GM23248 (cell line): Measurements from ENCODE around the gene STT3B. TPM values are rescaled to one million over a fixed set of nuclear protein-coding genes. Genes with fewer than 3 reads are reported as not detected.

Experiments used
- DNase-seq: peaks from one replicate; pipeline ENCODE4 v3.0.0-alpha.2; 2015
- H2AFZ ChIP-seq: fragments of 200-600 bp; sonication (generic); 2 replicates; pipeline ENCODE4 v1.6.1; 2016; ENCODE audit warnings: antibody characterized with exemption
- H3F3A ChIP-seq: fragments of 200-600 bp; sonication (generic); 2 replicates; pipeline ENCODE4 v1.6.1; 2016; ENCODE audit warnings: mild to moderate bottlenecking, antibody characterized with exemption, mixed run types; ENCODE audit not compliant: insufficient read depth
- H3K27ac ChIP-seq: fragments of 200-600 bp; sonication (generic); 2 replicates; pipeline ENCODE4 v1.5.1; 2016; ENCODE audit warnings: mild to moderate bottlenecking
- H3K27me3 ChIP-seq: fragments of 200-600 bp; sonication (generic); replicated peaks from 2 replicates; pipeline ENCODE4 v1.6.1; 2016; ENCODE audit warnings: mild to moderate bottlenecking; ENCODE audit not compliant: insufficient read depth
- H3K36me3 ChIP-seq: fragments of 200-600 bp; sonication (generic); 2 replicates; pipeline ENCODE4 v1.6.1; 2016; ENCODE audit warnings: low read depth, mild to moderate bottlenecking
- H3K4me1 ChIP-seq: fragments of 200-600 bp; sonication (generic); 2 replicates; pipeline ENCODE4 v1.6.1; 2016; ENCODE audit warnings: mild to moderate bottlenecking; ENCODE audit not compliant: insufficient read depth
- H3K4me2 ChIP-seq: fragments of 200-600 bp; sonication (generic); one replicate; pipeline ENCODE4 v1.6.1; 2016; ENCODE audit warnings: mild to moderate bottlenecking; ENCODE audit not compliant: unreplicated experiment
- H3K4me3 ChIP-seq: fragments of 200-600 bp; sonication (generic); 2 replicates; pipeline ENCODE4 v1.5.1; 2016; ENCODE audit warnings: mild to moderate bottlenecking
- H3K79me2 ChIP-seq: fragments of 200-600 bp; sonication (generic); 2 replicates; pipeline ENCODE4 v1.6.1; 2016; ENCODE audit warnings: mild to moderate bottlenecking; ENCODE audit not compliant: insufficient read depth
- H3K9ac ChIP-seq: fragments of 200-600 bp; sonication (generic); 2 replicates; pipeline ENCODE4 v1.6.1; 2016; ENCODE audit warnings: mild to moderate bottlenecking
- H3K9me2 ChIP-seq: fragments of 200-600 bp; sonication (generic); 2 replicates; pipeline ENCODE4 v1.6.1; 2016; ENCODE audit warnings: mixed run types, mild to moderate bottlenecking, moderate library complexity; ENCODE audit not compliant: insufficient read depth
- H3K9me3 ChIP-seq: fragments of 200-600 bp; sonication (generic); one replicate; pipeline ENCODE4 v1.6.1; 2017; ENCODE audit warnings: low read depth
- H4K20me1 ChIP-seq: fragments of 200-600 bp; sonication (generic); 2 replicates; pipeline ENCODE4 v1.6.0; 2016; ENCODE audit not compliant: insufficient read depth
- EZH2 ChIP-seq: fragments of 200-600 bp; sonication (generic); IDR thresholded peaks from 2 replicates; pipeline ENCODE4 v1.6.1; 2018; ENCODE audit warnings: antibody characterized with exemption, mild to moderate bottlenecking; ENCODE audit not compliant: insufficient read depth, poor library complexity, severe bottlenecking
- EZH2phosphoT487 ChIP-seq: fragments of 200-600 bp; sonication (generic); IDR thresholded peaks from 2 replicates; pipeline ENCODE4 v1.6.1; 2018; ENCODE audit warnings: antibody characterized with exemption, moderate library complexity, mild to moderate bottlenecking, low read depth; ENCODE audit not compliant: insufficient read depth
- WGBS, 2 experiments: methylation state at CpG; one replicate each; pipeline ENCODE4 v1.1.6; 2015 to 2017; ENCODE audit warnings: low lambda C conversion rate in 2 of 2, low coverage in 1 of 2; ENCODE audit errors: missing lambda C conversion rate in 2 of 2; 5-methylcytosine and 5-hydroxymethylcytosine counted together
- in situ Hi-C: fragments of 300-500 bp; cut with MboI; formaldehyde crosslinking; loops from 2 replicates; pipeline ENCODE4 v1.15.0; 2020
- polyA plus RNA-seq: library from polyadenylated mRNA; unstranded; fragments of >200 nt; fragmentation: Nextera tagmentation; extraction: Ambion mirVana; gene quantifications from 2 replicates; pipeline ENCODE4 v1.2.1, GENCODE V29; 2016
- total RNA-seq: library from RNA; depleted of rRNA; stranded (reverse); fragments of >200 nt; shearing (Covaris generic); gene quantifications from 2 replicates; pipeline ENCODE4 v1.2.3, GENCODE V29; 2014

The STT3B gene
- total and polyA plus RNA-seq, 2 experiments from 2014 or later, result 81.5 to 174 TPM

GRCh38 chr3:31529421-31529820 lies 3.3 kb upstream of the STT3B start:
- 19 to 20% methylated on average over 1 of the region's 1 CpG for WGBS, 2 experiments
- peaks cover 14% of the 10 kb centered on the region for H3K79me2 ChIP-seq
- no peaks in the 10 kb centered on the region for H4K20me1 ChIP-seq
- H3K27me3 ChIP-seq, result no peaks in the 10 kb centered on the region
- no peak for TF ChIP-seq EZH2phosphoT487
- TF ChIP-seq EZH2, result no peak
- no peaks in the 10 kb centered on the region for H3K36me3 ChIP-seq
- no peak overlapping the region for H3K27ac ChIP-seq
- no peak for DNase-seq
- H3K9me2 ChIP-seq, result no peaks in the 10 kb centered on the region
- H3K4me3 ChIP-seq, result no peak overlapping the region
- no peaks in the 10 kb centered on the region for H3K9me3 ChIP-seq
- peaks cover 9% of the 10 kb centered on the region for H3K4me1 ChIP-seq
- H3K9ac ChIP-seq, result no peak overlapping the region
- H3K4me2 ChIP-seq, result no peak overlapping the region
- H2AFZ ChIP-seq, result no peak overlapping the region
- peaks cover 10% of the 10 kb centered on the region for H3F3A ChIP-seq
- in situ Hi-C loops, result no loop called here

- 97 to 99% methylated on average over 11 of the region's 11 CpGs for WGBS, 2 experiments
- peak overlapping the region; percentile 97 for H3K4me2 ChIP-seq
- H2AFZ ChIP-seq, result no peak overlapping the region
- H3K27me3 ChIP-seq, result no peaks in the 10 kb centered on the region
- no peaks in the 10 kb centered on the region for H3K9me3 ChIP-seq
- H4K20me1 ChIP-seq, result no peaks in the 10 kb centered on the region
- H3K79me2 ChIP-seq, result peaks cover 23% of the 10 kb centered on the region
- DNase-seq, result no peak
- TF ChIP-seq EZH2phosphoT487, result no peak
- no peak for TF ChIP-seq EZH2
- H3K27ac ChIP-seq, result no peak overlapping the region
- H3K4me3 ChIP-seq, result 0 out of 2 replicates have a peak overlapping the region, but pooled peaks have one; percentile 98
- no peaks in the 10 kb centered on the region for H3K9me2 ChIP-seq
- no peak overlapping the region for H3K9ac ChIP-seq
- no peaks in the 10 kb centered on the region for H3K36me3 ChIP-seq
- in situ Hi-C loops, result no loop called here
- H3F3A ChIP-seq, result peaks cover 10% of the 10 kb centered on the region
- H3K4me1 ChIP-seq, result peaks cover 15% of the 10 kb centered on the region
These were observed 2.4 kb upstream of the STT3B start for GRCh38 chr3:31530039-31530959.

GRCh38 chr3:31530960-31531335 lies 1.8 kb upstream of the STT3B start:
- WGBS, 2 experiments, result 74 to 78% methylated on average over 4 of the region's 4 CpGs
- DNase-seq, result no peak
- peaks cover 22% of the 10 kb centered on the region for H3K4me1 ChIP-seq
- peak overlapping the region; percentile 96 for H3K27ac ChIP-seq
- H4K20me1 ChIP-seq, result no peaks in the 10 kb centered on the region
- H3K4me3 ChIP-seq, result peak overlapping the region; percentile 98
- H3K79me2 ChIP-seq, result peaks cover 29% of the 10 kb centered on the region
- H2AFZ ChIP-seq, result peak overlapping the region; percentile 89
- H3K36me3 ChIP-seq, result no peaks in the 10 kb centered on the region
- H3K9me2 ChIP-seq, result no peaks in the 10 kb centered on the region
- peaks cover 10% of the 10 kb centered on the region for H3F3A ChIP-seq
- TF ChIP-seq EZH2phosphoT487 (no peak), EZH2 (no peak)
- H3K9ac ChIP-seq, result peak overlapping the region; percentile 89
- H3K9me3 ChIP-seq, result no peaks in the 10 kb centered on the region
- in situ Hi-C loops, result no loop called here
- H3K27me3 ChIP-seq, result no peaks in the 10 kb centered on the region
- H3K4me2 ChIP-seq, result peak overlapping the region; percentile 97

GRCh38 chr3:31531452-31531991 lies 1.2 kb upstream of the STT3B start:
- Histone ChIP-seq H3K9me2 (no peaks in the 10 kb centered on the region), H3K27me3 (no peaks in the 10 kb centered on the region), H3F3A (peaks cover 10% of the 10 kb centered on the region), H3K79me2 (peaks cover 35% of the 10 kb centered on the region), H3K9me3 (no peaks in the 10 kb centered on the region), H2AFZ (peak overlapping the region; percentile 89), H3K4me1 (peaks cover 28% of the 10 kb centered on the region), H3K27ac (peak overlapping the region; percentile 96), H3K4me3 (peak overlapping the region; percentile 98), H3K4me2 (peak overlapping the region; percentile 97), H4K20me1 (no peaks in the 10 kb centered on the region), H3K36me3 (no peaks in the 10 kb centered on the region), H3K9ac (peak overlapping the region; percentile 89)
- no peak for DNase-seq
- no peak for TF ChIP-seq EZH2
- no peak for TF ChIP-seq EZH2phosphoT487
- WGBS, 2 experiments, result 3% methylated on average over 31 of the region's 31 CpGs
- in situ Hi-C loops, result no loop called here
